ENCODE results near the gene EYA2.

EYA2 gene

GRCh38 chr20:46933150-46933549, 38.5 kb downstream of the EYA2 start:
- H3K27ac ChIP-seq, result no peak overlapping the region
- TF ChIP-seq CTCF (conservative IDR thresholded peaks at IDR 0.05) (no peak), ZFX (IDR thresholded peaks at IDR 0.05) (no peak)

GRCh38 chr20:46934746-46935287, 40.2 kb downstream of the EYA2 start:
- TF ChIP-seq ZFX (IDR thresholded peaks at IDR 0.05) (no peak), CTCF (conservative IDR thresholded peaks at IDR 0.05) (no peak)
- no peak overlapping the region for H3K27ac ChIP-seq

- no peak overlapping the region for H3K27ac ChIP-seq
- no peak for TF ChIP-seq ZFX (IDR thresholded peaks at IDR 0.05)
- TF ChIP-seq CTCF (conservative IDR thresholded peaks at IDR 0.05), result no peak
Observed at GRCh38 chr20:46935394-46936017, 40.9 kb downstream of the EYA2 start.

GRCh38 chr20:46936415-46937156, 41.9 kb downstream of the EYA2 start:
- TF ChIP-seq CTCF (conservative IDR thresholded peaks at IDR 0.05), result no peak
- no peak for TF ChIP-seq ZFX (IDR thresholded peaks at IDR 0.05)
- no peak overlapping the region for H3K27ac ChIP-seq

DNA sequence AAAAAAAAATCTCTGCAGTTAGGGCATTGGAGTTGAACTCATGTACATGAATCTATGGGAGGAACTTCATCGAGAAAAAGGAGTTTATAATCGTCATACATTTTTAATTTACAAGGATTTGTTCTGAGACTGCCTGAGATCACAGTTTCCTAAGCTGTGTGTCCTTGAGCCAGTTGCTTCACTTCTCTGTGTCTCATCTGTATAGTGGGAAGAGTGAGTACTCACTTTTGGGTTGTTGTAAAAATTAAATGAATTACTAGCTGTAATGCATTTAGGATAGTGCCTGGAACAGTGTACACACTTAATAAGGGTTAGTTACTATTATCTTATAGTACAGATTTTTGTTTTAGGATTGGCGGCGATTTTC, 42.5 kb downstream of the EYA2 start:
- no peak overlapping the region for H3K27ac ChIP-seq
- TF ChIP-seq ZFX (IDR thresholded peaks at IDR 0.05) (no peak), CTCF (conservative IDR thresholded peaks at IDR 0.05) (no peak)

- no peak for TF ChIP-seq ZFX (IDR thresholded peaks at IDR 0.05)
- no peak overlapping the region for H3K27ac ChIP-seq
Observed at GRCh38 chr20:46937533-46938226, 43.0 kb downstream of the EYA2 start.

- TF ChIP-seq ZFX (IDR thresholded peaks at IDR 0.05) (no peak), CTCF (conservative IDR thresholded peaks at IDR 0.05) (no peak)
Observed at GRCh38 chr20:46938434-46938833, 43.8 kb downstream of the EYA2 start.

More at GRCh38 chr20:46938434-46938833, 43.8 kb downstream of the EYA2 start:
- no peak overlapping the region for H3K27ac ChIP-seq

All from C4-2B (cell line).